ENCODE measurements around the gene PCDHGA7.
"Not testable (repeated sequence)": the region's sequence is repeated elsewhere in the genome, so short reads cannot be mapped to it uniquely, and the experiment has no call there.

The PCDHGA7 gene

GRCh38 chr5:141388661-141389060 lies 6.1 kb downstream of the PCDHGA7 start:
- TF ChIP-seq ZFX (IDR thresholded peaks at IDR 0.05) (no peak), CTCF (conservative IDR thresholded peaks at IDR 0.05) (no peak)
- no peak overlapping the region for H3K27ac ChIP-seq

- H3K27ac ChIP-seq: no peak overlapping the region
- no peak for TF ChIP-seq CTCF (conservative IDR thresholded peaks at IDR 0.05)
- TF ChIP-seq ZFX (IDR thresholded peaks at IDR 0.05): no peak
Observed at GRCh38 chr5:141389153-141390042, 6.9 kb downstream of the PCDHGA7 start.

- H3K27ac ChIP-seq: no peak within 1 kb of the TSS
- TF ChIP-seq ZFX (IDR thresholded peaks at IDR 0.05) (no peak), CTCF (conservative IDR thresholded peaks at IDR 0.05) (peak; percentile 88)
Observed at GRCh38 chr5:141392429-141393198, 10.1 kb downstream of the PCDHGA7 start, which contains the start of gene PCDHGA8. Gene PCDHGA8 (plus strand): TSS chr5:141392633. CDS start chr5:141392814, 181 bp downstream.

- H3K27ac ChIP-seq: no peak overlapping the region
- TF ChIP-seq CTCF (conservative IDR thresholded peaks at IDR 0.05) (no peak), ZFX (IDR thresholded peaks at IDR 0.05) (no peak)
Observed at GRCh38 chr5:141393267-141393666, 10.7 kb downstream of the PCDHGA7 start.

GRCh38 chr5:141394401-141395187 lies 12.1 kb downstream of the PCDHGA7 start:
- H3K27ac ChIP-seq: not testable (repeated sequence)

- peak; percentile 82 for TF ChIP-seq CTCF (conservative IDR thresholded peaks at IDR 0.05)
- not testable (repeated sequence) for H3K27ac ChIP-seq
Observed at GRCh38 chr5:141397756-141398551, 15.4 kb downstream of the PCDHGA7 start, which contains the start of gene PCDHGB5. Gene PCDHGB5 (plus strand): TSS chr5:141397947. CDS start chr5:141398128, 181 bp downstream.

GRCh38 chr5:141398608-141399007 lies 16.1 kb downstream of the PCDHGA7 start:
- TF ChIP-seq CTCF (conservative IDR thresholded peaks at IDR 0.05) (no peak), ZFX (IDR thresholded peaks at IDR 0.05) (no peak)

More at GRCh38 chr5:141398608-141399007, 16.1 kb downstream of the PCDHGA7 start:
- no peak overlapping the region for H3K27ac ChIP-seq

Data from C4-2B (cell line).